Muscle layer of colon (tissue), 2 donors: ENCODE results near the gene OR10G3.
"Not testable (repeated sequence)": the region's sequence is repeated elsewhere in the genome, so short reads cannot be mapped to it uniquely, and the experiment has no call there.

Experiments
- H3K27ac ChIP-seq: one replicate; pipeline ENCODE4 v1.7.0; 2013; ENCODE audit warnings: low read depth, mild to moderate bottlenecking, low read length, moderate library complexity
- H3K27me3 ChIP-seq, 2 donors: one replicate each; pipeline ENCODE4 v1.7.0; 2013; ENCODE audit warnings: low read length in 2 of 2, mild to moderate bottlenecking in 2 of 2; ENCODE audit not compliant: insufficient read depth in 2 of 2, control insufficient read depth in 1 of 2
- H3K36me3 ChIP-seq: one replicate; pipeline ENCODE4 v1.7.0; 2013; ENCODE audit warnings: mild to moderate bottlenecking, low read length; ENCODE audit not compliant: insufficient read depth
- H3K4me1 ChIP-seq: one replicate; pipeline ENCODE4 v1.7.0; 2013; ENCODE audit warnings: mild to moderate bottlenecking, low read length; ENCODE audit not compliant: insufficient read depth
- H3K4me3 ChIP-seq, 2 donors: one replicate each; pipeline ENCODE4 v1.7.0; 2013; ENCODE audit warnings: low read length in 2 of 2, low read depth in 1 of 2, mild to moderate bottlenecking in 1 of 2, moderate library complexity in 1 of 2
- H3K9ac ChIP-seq: one replicate; pipeline ENCODE4 v1.7.0; 2013; ENCODE audit warnings: low read length
- H3K9me3 ChIP-seq: one replicate; pipeline ENCODE4 v1.7.0; 2013; ENCODE audit warnings: mild to moderate bottlenecking, low read length
- donor health status: abdominal sarcoma.
- donor health status: Adenocarcinoma of cecum.

The OR10G3 gene

GRCh38 chr14:21579976-21580375, at the start of gene OR10G3:
TSS of gene OR10G3 (minus strand) at chr14:21580076. CDS start at chr14:21570744, 9,332 bp downstream.
- no peaks in the 10 kb centered on the region for H3K36me3 ChIP-seq
- H3K27ac ChIP-seq, result no peak within 1 kb of the TSS
- H3K27me3 ChIP-seq, result no peaks in the 10 kb centered on the region
- no peaks in the 10 kb centered on the region for H3K4me1 ChIP-seq
- H3K9ac ChIP-seq, result no peak within 1 kb of the TSS
- no peaks in the 10 kb centered on the region for H3K9me3 ChIP-seq
- no peak within 1 kb of the TSS for H3K4me3 ChIP-seq

- Histone ChIP-seq H3K27ac (no peak overlapping the region), H3K9me3 (no peaks in the 10 kb centered on the region), H3K4me1 (no peaks in the 10 kb centered on the region), H3K36me3 (no peaks in the 10 kb centered on the region), H3K9ac (no peak overlapping the region), H3K27me3 (no peaks in the 10 kb centered on the region), H3K4me3 (no peak overlapping the region)
These were observed 46.8 kb upstream of the OR10G3 start for GRCh38 chr14:21626491-21627230.

GRCh38 chr14:21617614-21618013, 37.7 kb upstream of the OR10G3 start:
- Histone ChIP-seq H3K9me3 (no peaks in the 10 kb centered on the region), H3K4me1 (no peaks in the 10 kb centered on the region), H3K36me3 (no peaks in the 10 kb centered on the region), H3K27me3 (no peaks in the 10 kb centered on the region), H3K4me3 (no peak overlapping the region), H3K9ac (no peak overlapping the region), H3K27ac (no peak overlapping the region)

GRCh38 chr14:21614240-21614639, 34.4 kb upstream of the OR10G3 start:
- no peaks in the 10 kb centered on the region for H3K36me3 ChIP-seq
- H3K4me3 ChIP-seq, result no peak overlapping the region
- no peaks in the 10 kb centered on the region for H3K9me3 ChIP-seq
- H3K9ac ChIP-seq, result no peak overlapping the region
- no peak overlapping the region for H3K27ac ChIP-seq
- H3K27me3 ChIP-seq, result no peaks in the 10 kb centered on the region
- H3K4me1 ChIP-seq, result no peaks in the 10 kb centered on the region

- no peaks in the 10 kb centered on the region for H3K9me3 ChIP-seq
- H3K4me1 ChIP-seq, result no peaks in the 10 kb centered on the region
- no peaks in the 10 kb centered on the region for H3K36me3 ChIP-seq
- H3K9ac ChIP-seq, result no peak overlapping the region
- H3K4me3 ChIP-seq, result no peak overlapping the region
- no peaks in the 10 kb centered on the region for H3K27me3 ChIP-seq
- H3K27ac ChIP-seq, result no peak overlapping the region
These were observed 32.4 kb upstream of the OR10G3 start for GRCh38 chr14:21612324-21612723.

- H3K27ac ChIP-seq, H3K36me3 ChIP-seq, H3K9me3 ChIP-seq, H3K4me1 ChIP-seq, H3K9ac ChIP-seq, H3K27me3 ChIP-seq, H3K4me3 ChIP-seq: not testable (repeated sequence)
These were observed 22.3 kb upstream of the OR10G3 start for GRCh38 chr14:21602181-21602580.

- no peak overlapping the region for H3K9ac ChIP-seq
- no peaks in the 10 kb centered on the region for H3K27me3 ChIP-seq
- no peaks in the 10 kb centered on the region for H3K4me1 ChIP-seq
- H3K4me3 ChIP-seq, result no peak overlapping the region
- H3K36me3 ChIP-seq, result no peaks in the 10 kb centered on the region
- H3K27ac ChIP-seq, result no peak overlapping the region
- H3K9me3 ChIP-seq, result no peaks in the 10 kb centered on the region
These were observed 9.4 kb upstream of the OR10G3 start for GRCh38 chr14:21589317-21589716.

- Histone ChIP-seq H3K4me3 (no peak overlapping the region), H3K36me3 (no peaks in the 10 kb centered on the region), H3K27ac (no peak overlapping the region), H3K4me1 (peaks cover 4% of the 10 kb centered on the region), H3K27me3 (no peaks in the 10 kb centered on the region), H3K9me3 (no peaks in the 10 kb centered on the region), H3K9ac (no peak overlapping the region)
These were observed 4.2 kb downstream of the OR10G3 start for GRCh38 chr14:21575661-21576060.

- no peaks in the 10 kb centered on the region for H3K27me3 ChIP-seq
- no peaks in the 10 kb centered on the region for H3K9me3 ChIP-seq
- peaks cover 4% of the 10 kb centered on the region for H3K4me1 ChIP-seq
- no peak overlapping the region for H3K27ac ChIP-seq
- H3K9ac ChIP-seq, result no peak overlapping the region
- H3K4me3 ChIP-seq, result no peak overlapping the region
- H3K36me3 ChIP-seq, result no peaks in the 10 kb centered on the region
These were observed 7.3 kb downstream of the OR10G3 start for GRCh38 chr14:21572604-21573003.

- Histone ChIP-seq H3K9ac (no peak overlapping the region), H3K36me3 (no peaks in the 10 kb centered on the region), H3K9me3 (no peaks in the 10 kb centered on the region), H3K4me3 (no peak overlapping the region), H3K4me1 (peaks cover 6% of the 10 kb centered on the region), H3K27ac (no peak overlapping the region), H3K27me3 (no peaks in the 10 kb centered on the region)
These were observed 21.1 kb downstream of the OR10G3 start for GRCh38 chr14:21558703-21559170.

GRCh38 chr14:21557084-21557901, 22.6 kb downstream of the OR10G3 start:
- Histone ChIP-seq H3K9me3 (no peaks in the 10 kb centered on the region), H3K4me1 (peaks cover 6% of the 10 kb centered on the region), H3K27ac (peak overlapping the region; percentile 62), H3K36me3 (no peaks in the 10 kb centered on the region), H3K9ac (peak overlapping the region; percentile 3), H3K4me3 (peak overlapping the region in 1 of 2 donors; percentile 40), H3K27me3 (no peaks in the 10 kb centered on the region)
